Measurements from ENCODE around the gene FTSJ3.
"Not testable (repeated sequence)": the region's sequence is repeated elsewhere in the genome, so short reads cannot be mapped to it uniquely, and the experiment has no call there.

DNA sequence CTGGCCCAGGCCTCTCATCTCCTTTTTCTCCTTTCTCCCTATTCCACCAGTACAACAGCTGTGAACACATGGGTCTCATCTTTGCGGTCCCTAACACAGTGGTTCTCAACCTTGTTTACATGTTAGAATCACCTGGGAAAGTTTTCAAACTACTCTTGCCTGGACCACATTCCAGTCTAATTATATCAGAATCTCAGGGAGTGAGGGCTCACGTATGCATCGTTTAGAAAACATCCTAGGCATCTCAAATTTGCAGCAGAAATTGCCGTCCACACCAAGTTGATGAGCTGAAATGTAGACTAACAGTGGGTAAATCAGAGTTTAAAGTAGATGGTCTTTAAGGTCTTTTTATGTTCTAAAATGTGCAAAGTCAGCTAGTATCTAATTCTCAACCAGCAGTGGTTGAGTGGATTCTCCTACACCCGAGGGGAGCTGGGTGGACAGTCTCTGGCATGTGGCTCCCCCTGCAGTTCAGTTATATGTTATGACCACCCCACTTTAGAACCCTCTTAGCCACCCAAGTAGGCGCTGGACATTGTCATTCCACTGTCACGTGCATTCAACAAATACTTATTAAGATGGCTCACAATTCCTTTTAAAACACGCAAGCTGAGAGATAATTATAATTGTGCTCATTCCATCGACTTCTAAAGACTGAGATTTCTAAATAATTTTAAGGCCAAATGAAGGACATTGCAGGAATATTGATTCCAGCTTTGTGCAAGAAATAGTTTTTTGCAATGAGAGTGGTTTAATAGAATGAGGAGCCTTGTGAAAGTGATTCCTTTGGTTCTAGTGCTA lies 42.2 kb upstream of the FTSJ3 start:
- TF ChIP-seq, protein P1, sequence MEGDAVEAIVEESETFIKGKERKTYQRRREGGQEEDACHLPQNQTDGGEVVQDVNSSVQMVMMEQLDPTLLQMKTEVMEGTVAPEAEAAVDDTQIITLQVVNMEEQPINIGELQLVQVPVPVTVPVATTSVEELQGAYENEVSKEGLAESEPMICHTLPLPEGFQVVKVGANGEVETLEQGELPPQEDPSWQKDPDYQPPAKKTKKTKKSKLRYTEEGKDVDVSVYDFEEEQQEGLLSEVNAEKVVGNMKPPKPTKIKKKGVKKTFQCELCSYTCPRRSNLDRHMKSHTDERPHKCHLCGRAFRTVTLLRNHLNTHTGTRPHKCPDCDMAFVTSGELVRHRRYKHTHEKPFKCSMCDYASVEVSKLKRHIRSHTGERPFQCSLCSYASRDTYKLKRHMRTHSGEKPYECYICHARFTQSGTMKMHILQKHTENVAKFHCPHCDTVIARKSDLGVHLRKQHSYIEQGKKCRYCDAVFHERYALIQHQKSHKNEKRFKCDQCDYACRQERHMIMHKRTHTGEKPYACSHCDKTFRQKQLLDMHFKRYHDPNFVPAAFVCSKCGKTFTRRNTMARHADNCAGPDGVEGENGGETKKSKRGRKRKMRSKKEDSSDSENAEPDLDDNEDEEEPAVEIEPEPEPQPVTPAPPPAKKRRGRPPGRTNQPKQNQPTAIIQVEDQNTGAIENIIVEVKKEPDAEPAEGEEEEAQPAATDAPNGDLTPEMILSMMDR (IDR thresholded peaks at IDR 0.05), result not testable (repeated sequence)
- TF ChIP-seq ZFX (IDR thresholded peaks at IDR 0.05; ENCODE audit: borderline replicate concordance), result not testable (repeated sequence)

Data from 22Rv1 (cell line).